Renal pelvis (tissue), 12 donors: ENCODE measurements around the gene LIN54. TPM values are rescaled to one million over a fixed set of nuclear protein-coding genes. Genes with fewer than 3 reads are reported as not detected.
"Not testable (repeated sequence)": the region's sequence is repeated elsewhere in the genome, so short reads cannot be mapped to it uniquely, and the experiment has no call there.

Experiments
- DNase-seq: peaks from one replicate; pipeline ENCODE4 v3.0.0-alpha.2; 2013
- long read RNA-seq, 16 experiments: transcript quantifications; one replicate each; lab custom pipeline, GENCODE V29; 2026
- polyA plus RNA-seq, 3 donors: library from polyadenylated mRNA; unstranded; fragments of 120-200 nt; gene quantifications; one replicate each; pipeline ENCODE4 v1.2.1, GENCODE V29; 2013; ENCODE audit not compliant: insufficient read length in 3 of 3

Gene LIN54
- 10 to 100 TPM; 13.2 to 15.9 (median 14.6) TPM for polyA plus RNA-seq
- long read RNA-seq, donor 1, full-length matches to known transcripts = 1 of 1 reads
- long read RNA-seq, donor 1, partial matches to known transcripts = 0 of 1 reads
- long read RNA-seq, donor 1, other reads (novel, unspliced or antisense) = 0 of 1 reads
- long read RNA-seq, donor 2 = 0 reads
- long read RNA-seq, donor 3, full-length matches to known transcripts = 2 of 109 reads
- long read RNA-seq, donor 3, partial matches to known transcripts = 107 of 109 reads
- long read RNA-seq, donor 3, other reads (novel, unspliced or antisense) = 0 of 109 reads
- long read RNA-seq, donor 4, full-length matches to known transcripts = 3 of 98 reads
- long read RNA-seq, donor 4, partial matches to known transcripts = 95 of 98 reads
- long read RNA-seq, donor 4, other reads (novel, unspliced or antisense) = 0 of 98 reads
- long read RNA-seq, donor 5 = 0 reads
- long read RNA-seq, donor 6 = 0 reads
- long read RNA-seq, donor 7, partial matches to known transcripts = 0 of 1 reads
- long read RNA-seq, donor 7, other reads (novel, unspliced or antisense) = 0 of 1 reads
- long read RNA-seq, donor 8 = 0 reads
- long read RNA-seq, donor 9, full-length matches to known transcripts = 1 of 1 reads
- long read RNA-seq, donor 9, partial matches to known transcripts = 0 of 1 reads
- long read RNA-seq, donor 9, other reads (novel, unspliced or antisense) = 0 of 1 reads
- long read RNA-seq, donor 10 = 0 reads
- long read RNA-seq, donor 11, partial matches to known transcripts = 0 of 1 reads
- long read RNA-seq, donor 11, other reads (novel, unspliced or antisense) = 0 of 1 reads
- long read RNA-seq, donor 12, partial matches to known transcripts = 0 of 1 reads
- long read RNA-seq, donor 12, other reads (novel, unspliced or antisense) = 0 of 1 reads
- long read RNA-seq, donor 13, full-length matches to known transcripts = 1 of 1 reads
- long read RNA-seq, donor 13, partial matches to known transcripts = 0 of 1 reads
- long read RNA-seq, donor 13, other reads (novel, unspliced or antisense) = 0 of 1 reads
- long read RNA-seq, donor 14 = 0 reads
- long read RNA-seq, donor 15, partial matches to known transcripts = 0 of 2 reads
- long read RNA-seq, donor 15, other reads (novel, unspliced or antisense) = 0 of 2 reads
- long read RNA-seq, donor 16 = 0 reads

DNA sequence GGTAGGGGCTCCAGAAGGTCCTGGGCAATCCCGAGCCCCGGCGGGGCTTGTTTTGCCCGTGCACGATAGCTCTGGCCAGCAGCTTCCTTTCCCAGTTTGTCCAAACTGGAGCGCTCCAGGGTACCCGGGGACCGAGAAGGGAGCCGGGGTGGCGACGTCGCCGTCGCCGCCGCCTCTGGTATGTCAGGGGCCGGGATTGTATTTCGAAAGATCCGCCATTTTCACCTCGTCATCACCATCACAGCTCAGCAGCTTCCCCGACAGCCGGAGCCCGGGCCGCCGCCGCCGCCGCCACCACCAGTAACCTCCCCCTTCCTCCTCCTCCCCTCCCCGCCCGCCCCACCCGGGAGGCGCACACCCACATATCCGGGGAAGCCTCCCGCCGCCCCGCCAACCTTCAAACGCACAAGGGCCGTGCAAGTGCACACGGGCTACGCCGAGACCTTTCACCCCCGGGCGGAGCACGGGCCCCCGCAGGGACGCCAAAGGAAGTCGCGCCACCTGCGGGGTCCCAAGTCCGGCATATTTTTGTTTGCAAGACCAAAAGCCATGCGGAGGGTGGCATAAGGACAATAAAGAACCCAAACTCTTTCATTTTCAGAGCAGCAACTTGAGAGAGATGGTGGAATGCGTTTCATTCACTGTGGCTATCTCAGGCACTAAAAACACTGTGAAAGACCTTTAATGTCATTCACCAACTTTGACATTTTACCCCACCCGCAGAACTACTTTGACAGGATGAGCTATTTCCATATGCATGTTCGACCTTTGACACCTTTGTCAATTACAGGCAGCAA lies at the start of gene LIN54:
Gene LIN54 (minus strand): TSS at position 302 of the 797 bp plus-strand sequence. CDS start 25,979 bp downstream, outside the sequence.
- peak; percentile 72 for DNase-seq

DNA sequence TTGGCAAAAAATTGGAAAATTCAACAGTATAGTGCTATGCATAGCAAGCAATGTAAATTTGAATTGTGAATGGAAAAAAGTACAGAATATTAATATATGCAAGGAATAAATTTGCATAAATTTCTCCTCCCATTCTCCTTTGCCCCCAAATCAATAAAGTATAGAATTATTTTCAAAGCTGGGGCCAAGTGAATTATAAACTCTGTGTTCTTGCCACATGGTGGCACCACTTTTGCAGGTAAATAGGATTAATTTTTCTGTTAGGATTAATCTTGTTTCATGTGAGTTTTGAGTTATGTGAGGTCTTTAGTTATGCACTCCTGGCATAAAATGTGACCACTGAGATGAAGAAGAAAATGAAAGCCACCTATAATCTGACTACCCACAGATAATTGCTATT lies 44.3 kb upstream of the LIN54 start:
- no peak for DNase-seq

DNA sequence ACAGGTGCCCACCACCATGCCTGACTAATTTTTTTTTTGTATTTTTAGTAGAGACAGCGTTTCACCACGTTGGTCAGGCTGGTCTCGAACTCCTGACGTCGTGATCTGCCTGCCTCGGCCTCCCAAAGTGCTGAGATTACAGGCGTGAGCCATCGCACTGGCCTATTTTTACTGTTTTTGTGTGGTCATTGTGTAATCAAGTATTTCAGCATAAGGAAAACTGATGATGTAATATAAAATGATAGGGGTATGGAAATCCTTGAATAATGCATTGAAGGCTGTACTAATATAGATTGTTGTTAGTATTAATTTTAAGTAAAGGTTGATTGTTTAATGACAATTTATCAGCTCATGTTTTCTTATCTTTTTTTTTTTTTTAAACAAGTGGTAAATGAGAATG lies 38.2 kb upstream of the LIN54 start:
- DNase-seq = not testable (repeated sequence)

DNA sequence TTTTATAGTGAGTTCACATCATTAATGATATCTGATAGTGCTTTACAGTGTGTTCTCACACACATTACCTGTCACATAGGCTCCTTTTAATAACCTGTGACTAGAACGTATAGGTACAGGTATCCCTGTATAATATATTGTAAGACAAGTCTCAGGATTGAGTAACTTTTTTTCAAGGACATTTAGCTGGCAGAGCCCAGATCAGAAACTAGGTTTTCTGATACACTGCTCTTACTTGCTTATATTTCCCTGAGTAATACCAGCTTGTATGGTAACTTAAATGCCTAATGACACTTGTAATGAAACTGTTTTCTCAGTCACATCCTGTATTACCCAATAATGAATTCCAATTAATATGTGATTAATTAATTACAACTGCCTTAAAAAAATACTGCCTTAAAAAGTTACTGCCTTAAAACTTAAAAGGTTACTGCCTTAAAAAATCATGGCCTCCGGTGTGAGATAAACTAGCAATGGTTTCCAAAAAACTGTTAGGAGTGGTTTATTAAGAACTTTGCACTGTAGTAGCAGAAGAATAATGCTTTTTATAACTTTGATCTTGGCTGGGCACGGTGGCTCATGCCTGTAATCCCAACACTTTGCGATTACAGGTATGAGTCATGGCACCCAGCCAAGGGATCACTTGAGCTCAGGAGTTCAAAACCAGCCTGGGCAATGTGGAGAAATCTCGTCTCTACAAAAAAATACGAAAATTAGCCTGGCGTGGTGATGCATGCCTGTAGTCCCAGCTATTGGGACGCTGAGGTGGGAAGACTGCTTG lies 36.3 kb upstream of the LIN54 start:
- DNase-seq = no peak

- no peak for DNase-seq
These were observed 33.3 kb upstream of the LIN54 start for GRCh38 chr4:83043801-83044407.

DNA sequence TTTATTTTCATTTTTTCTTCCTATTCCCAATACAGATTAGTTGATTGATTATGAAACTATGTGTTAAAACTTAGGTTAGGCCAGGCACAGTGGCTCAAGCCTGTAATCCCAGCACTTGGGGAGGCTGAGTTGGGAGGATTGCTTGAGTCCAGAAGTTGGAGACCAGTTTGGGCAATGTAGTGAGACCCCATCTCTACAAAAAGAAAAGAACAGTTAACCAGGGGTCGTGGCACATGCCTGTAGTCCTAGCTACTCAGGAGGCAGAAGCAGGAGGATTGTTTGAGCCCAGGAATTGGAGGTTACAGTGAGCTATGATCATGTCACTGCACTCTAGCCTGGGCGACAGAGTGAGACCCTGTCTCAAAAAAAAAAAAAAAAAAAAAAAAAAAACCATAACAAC lies 32.5 kb upstream of the LIN54 start:
- DNase-seq = not testable (repeated sequence)

- DNase-seq = no peak
These were observed 29.6 kb upstream of the LIN54 start for GRCh38 chr4:83040269-83040668.

GRCh38 chr4:83036991-83037665 lies 26.5 kb upstream of the LIN54 start:
- no peak for DNase-seq

GRCh38 chr4:83034630-83035494 lies 24.2 kb upstream of the LIN54 start, which contains the start of gene COPS4:
Gene COPS4, plus strand, starts transcription at chr4:83035183. Its CDS starts 42 bp downstream, at chr4:83035225.
- DNase-seq = peak; percentile 99

DNA sequence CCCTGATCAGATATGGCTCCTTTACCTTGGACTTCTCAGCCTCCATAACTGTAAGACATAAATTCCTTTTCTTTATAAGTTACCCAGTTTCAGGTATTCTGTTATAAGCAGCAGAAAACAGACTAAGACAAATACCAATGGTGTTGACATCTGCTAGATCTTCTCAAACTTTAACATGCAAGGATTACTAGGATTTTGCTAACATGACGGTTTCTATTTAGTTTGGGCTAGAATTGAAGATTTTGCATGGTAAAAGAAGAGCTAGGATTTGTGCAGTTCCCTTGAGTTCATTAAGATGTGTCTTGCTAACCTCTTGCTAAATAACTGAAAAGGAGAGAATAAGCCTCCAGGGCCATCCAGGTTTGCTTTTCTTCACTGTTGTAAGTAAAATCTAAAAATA lies 19.1 kb upstream of the LIN54 start:
- no peak for DNase-seq

DNA sequence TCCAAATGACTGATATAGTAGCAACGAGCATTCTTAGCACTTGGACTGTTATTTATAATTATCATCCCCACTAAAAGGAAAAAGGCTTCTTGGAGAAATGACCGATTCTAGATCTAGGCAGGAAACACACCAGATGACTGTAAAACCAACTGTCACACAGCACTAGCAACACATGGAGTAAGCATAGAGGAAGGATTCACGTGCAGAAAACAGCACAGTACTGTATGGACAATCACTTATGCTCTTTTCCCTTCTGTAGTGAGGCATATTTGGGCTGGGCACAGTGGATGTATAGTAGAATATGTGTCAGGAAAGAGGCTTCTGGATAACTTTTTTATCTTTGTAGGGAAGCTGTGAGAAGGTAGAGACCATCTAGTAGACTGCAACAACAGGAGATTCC lies 18.4 kb upstream of the LIN54 start:
- DNase-seq = no peak

DNA sequence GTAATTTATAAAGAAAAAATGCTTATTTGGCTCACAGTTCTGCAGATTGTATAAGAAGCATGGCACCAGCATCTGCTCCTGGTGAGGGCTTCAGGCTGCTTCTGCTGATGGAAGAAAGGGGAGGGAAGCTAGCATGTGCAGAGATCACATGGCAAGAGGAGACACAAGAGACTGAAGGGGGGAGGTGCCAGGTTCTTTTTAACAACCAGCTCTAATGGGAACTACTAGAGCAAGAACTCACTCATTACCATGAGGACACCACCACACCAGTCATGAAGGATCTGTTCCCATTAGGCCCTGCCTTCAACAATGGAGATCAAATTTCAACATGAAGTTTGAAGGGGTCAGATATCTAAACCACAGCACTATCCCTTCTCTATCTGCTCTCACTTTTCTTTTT lies 14.9 kb upstream of the LIN54 start:
- no peak for DNase-seq

- no peak for DNase-seq
These were observed 13.6 kb upstream of the LIN54 start for GRCh38 chr4:83024233-83024632.

DNA sequence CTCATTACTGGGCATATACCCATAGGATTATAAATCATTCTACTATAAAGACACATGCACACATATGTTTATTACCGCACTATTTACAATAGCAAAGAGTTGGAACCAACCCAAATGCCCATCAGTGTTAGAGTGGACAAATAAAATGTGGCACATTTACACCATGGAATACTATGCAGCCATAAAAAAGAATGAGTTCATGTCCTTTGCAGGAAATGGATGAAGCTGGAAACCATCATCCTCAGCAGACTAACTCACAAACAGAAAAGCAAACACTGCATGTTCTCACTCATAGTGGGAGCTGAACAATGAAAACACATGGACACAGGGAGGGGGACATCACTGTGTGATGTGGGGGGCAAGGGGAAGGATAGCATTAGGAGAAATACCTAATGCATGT lies 13.0 kb upstream of the LIN54 start:
- not testable (repeated sequence) for DNase-seq

DNA sequence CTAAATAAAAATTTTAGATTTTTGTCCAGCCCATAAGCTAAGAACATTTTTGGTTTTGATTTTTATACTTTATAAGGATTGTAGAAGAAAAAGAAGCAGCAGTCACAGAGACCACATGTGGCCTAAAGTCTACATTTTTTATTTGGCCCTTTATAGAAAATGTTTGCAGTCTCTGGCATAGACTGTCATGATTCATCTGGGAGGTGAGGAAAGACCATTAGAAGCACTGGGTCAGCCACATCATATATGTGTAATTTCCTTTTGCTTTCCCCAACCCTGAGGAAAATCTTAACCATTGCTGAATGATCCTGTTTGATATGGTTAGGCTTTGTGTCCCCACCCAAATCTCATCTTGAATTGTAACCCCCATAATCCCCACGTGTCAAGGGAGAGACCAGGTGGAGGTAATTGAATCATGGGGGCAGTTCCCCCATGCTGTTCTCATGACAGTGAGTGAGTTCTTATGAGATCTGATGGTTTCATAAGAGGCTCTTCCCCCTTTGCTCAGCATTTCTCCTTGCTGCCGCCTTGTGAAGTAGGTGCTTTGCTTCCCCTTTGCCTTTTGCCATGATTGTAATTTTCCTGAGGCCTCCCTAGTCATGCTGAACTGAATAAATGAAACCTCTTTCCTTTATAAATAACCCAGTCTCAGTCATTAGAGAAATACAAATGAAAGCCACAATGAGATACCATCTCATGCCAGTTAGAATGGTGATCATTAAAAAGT lies 12.3 kb upstream of the LIN54 start:
- DNase-seq = no peak

DNA sequence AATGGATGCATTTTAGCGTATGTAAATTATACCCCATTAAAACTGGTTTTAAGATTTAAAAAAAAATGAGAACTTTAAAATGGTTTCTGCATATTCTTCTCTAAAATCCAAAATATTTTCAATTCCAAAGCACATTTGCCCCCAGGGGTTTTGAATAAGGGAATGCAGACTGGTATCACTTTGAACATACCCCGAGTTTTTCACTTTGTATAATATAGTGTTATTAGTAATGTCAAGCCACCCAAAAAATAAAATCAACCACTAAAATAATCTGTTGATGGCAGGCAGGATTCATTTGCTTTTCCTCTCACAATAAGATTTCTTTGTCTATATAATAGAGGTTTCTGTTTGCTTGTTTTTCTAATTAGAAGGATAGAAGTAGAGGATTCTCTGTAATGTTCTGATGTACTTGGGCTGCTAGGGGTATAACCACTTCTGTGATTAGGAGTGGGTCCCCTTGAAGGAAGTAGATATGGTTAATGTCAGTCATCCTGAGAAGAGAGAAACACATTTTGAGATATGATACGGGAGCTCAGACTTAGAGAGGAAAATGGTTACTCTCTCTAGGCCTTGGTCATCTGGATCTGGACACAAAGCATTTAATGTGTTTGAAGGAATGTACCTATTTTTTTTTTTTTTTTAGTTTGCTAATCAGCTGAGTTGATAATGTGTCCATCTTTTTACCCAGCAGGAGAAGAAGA lies 9.3 kb upstream of the LIN54 start:
- no peak for DNase-seq

- no peak for DNase-seq
These were observed 3.3 kb upstream of the LIN54 start for GRCh38 chr4:83013902-83014301.
